NCI-H1436 (cell line): Measurements from ENCODE around the gene UBB.
A peak's percentile ranks its signal among the peaks of the same experiment; 100 is the strongest.

ENCODE experiments used
- DNase-seq: peaks from one replicate; lab custom pipeline; 2025; lab: John Stamatoyannopoulos, UW

Gene UBB

DNA sequence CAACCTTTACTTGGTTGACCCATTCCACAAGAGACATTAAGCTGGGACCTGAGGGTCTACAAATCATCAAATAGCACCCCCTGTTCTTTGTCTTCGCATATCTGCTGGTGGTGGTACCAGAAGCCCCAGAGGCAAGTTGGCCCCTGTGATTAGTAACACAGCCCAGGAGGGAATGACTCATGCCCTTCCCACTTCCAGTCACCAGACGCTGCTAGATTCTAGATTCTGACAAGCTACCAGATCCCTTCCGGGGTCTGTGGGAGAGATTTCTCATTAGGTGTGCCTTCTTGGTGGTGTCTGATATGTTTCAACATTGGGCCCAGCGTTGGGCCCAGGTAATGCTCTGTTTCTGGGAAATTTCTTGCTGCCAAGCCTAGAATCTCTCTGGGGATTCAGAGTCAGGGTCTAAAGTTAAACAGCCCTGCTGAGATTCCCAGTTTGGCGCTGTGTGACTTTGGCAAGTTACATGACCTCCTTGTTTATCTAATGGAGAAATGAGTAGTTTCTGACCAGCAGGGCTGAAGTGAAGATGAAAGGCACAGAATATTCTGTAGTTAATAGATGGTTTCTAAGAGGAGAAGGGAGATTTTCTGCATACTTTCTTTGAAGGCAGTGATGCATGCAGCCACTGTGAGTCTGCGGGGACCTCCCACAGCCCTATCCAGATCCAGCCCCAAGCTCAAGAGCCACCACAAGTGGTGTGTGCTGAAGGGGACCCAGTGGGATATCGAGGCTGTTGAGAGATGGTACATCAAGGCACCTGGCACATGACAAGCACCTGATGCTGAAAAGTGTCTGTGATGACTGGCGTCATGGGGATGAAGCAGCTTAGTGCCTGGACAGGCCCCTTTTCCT, 38.4 kb downstream of the UBB start:
- DNase-seq = no peak

DNA sequence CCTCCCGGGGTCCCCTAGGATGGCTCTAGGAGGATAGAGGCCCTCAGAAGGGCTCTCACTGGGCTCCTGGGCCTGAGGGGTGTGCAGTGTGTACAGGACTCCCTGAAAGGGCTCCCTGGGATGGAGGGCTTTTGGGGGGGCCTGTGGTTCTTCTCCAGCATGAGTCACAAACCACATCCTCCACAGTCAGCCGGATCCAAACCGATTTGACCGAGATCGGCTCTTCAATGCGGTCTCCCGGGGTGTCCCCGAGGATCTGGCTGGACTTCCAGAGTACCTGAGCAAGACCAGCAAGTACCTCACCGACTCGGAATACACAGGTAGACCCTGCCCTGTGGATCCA, 39.0 kb downstream of the UBB start:
- DNase-seq = no peak

DNA sequence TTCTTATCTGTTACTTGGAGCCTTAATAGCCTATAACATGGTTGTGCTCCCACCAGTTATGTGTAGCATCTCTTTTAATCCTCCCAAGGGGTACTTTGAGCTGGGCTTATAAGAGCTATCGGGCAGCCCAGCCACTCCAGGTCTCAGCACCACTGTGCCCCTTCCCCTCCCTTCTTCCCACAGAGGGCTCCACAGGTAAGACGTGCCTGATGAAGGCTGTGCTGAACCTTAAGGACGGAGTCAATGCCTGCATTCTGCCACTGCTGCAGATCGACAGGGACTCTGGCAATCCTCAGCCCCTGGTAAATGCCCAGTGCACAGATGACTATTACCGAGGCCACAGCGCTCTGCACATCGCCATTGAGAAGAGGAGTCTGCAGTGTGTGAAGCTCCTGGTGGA, 41.5 kb downstream of the UBB start:
- DNase-seq = no peak

DNA sequence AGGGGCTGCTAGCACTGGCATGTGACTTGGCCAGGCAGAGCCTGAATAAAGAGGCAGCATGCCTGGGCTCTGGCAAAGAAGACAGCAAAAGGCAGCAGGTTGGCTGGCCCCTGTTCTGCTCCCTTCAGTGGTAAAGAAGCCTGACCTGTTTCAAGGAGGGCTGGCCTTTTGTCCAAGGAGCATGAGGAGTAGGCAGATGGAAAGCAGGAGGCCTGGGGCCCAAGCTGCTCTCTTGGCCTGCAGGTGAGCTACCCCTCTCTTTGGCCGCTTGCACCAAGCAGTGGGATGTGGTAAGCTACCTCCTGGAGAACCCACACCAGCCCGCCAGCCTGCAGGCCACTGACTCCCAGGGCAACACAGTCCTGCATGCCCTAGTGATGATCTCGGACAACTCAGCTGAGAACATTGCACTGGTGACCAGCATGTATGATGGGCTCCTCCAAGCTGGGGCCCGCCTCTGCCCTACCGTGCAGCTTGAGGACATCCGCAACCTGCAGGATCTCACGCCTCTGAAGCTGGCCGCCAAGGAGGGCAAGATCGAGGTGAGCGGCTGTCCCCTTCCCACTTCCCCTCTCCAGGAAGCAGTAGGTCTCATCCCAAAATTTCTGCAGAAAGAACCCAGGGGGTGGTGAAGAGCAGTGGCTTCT, 42.5 kb downstream of the UBB start:
- no peak for DNase-seq

DNA sequence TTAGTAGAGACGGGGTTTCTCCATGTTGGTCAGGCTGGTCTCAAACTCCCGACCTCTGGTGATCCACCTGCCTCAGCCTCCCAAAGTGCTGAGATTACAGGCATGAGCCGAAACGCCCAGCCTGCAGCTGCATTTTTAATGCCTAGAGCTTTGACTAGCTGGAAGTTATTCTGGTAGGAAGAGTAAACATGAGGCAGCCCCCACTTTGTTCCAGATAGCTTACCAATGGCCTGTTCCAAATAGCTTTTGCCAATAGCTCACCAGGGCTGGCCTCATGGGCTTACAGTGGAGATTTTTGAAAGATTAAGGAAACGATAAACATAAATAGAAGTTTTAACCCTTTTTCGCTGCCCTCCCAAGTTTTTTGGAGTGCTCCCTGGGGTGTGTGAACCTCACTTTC, 44.3 kb downstream of the UBB start:
- DNase-seq = no peak

DNA sequence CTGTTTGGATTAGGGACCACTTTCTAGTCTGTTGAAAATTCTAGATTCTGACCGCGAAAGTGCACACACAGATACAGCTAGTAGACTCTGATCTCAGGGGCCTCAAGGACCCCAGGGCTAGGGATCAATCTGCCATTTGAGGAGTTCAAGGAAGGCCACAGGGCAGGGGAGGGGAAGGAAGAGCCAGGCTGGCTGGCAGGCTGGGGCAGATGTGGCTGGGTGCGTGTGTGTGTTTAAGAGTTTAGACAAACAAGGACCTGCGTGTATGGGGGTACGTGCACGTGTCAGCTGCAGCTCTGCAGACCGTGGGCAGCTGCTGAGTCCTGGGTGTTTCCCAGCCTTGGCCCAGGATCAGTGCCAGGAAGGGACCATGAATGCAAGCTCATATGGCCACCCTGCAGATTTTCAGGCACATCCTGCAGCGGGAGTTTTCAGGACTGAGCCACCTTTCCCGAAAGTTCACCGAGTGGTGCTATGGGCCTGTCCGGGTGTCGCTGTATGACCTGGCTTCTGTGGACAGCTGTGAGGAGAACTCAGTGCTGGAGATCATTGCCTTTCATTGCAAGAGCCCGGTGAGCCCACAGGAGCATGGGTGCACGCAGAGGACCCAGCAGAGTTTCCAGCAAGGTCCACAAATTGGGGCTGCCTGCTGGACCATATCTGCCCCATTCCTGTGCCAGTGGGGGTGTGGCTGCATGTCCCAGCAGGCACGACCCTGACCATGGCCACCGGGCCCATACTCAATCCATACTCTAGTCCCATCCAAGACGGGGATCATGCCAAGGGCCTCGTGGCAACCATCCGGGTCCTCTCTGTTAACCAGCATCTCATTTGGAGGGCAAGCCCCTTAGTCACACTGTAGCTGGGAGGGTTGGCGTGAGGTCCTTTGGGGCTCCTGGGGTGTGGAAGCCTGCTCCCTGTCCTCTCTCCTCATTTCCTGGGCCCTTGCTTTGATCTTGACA, 45.1 kb downstream of the UBB start:
- DNase-seq = no peak

DNA sequence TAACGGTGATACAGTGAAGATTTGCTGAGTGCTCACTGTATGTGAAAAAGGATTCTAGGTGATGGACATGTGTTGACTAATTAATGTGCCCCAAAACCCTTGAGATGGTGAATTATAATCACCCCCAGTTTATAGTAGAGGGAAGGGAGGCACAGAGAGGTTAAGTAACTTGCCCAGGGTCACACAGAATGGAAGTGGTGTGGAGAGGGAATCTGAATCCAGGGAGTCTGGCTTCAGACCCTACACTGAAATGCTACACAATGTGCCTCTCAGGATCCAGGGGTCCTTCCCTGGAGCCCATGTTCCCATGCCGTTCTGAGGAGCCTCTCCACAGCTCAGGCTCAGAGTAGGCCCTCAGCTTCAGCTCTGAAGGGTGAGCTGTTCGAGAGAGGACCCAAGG, 46.1 kb downstream of the UBB start:
- DNase-seq = no peak

DNA sequence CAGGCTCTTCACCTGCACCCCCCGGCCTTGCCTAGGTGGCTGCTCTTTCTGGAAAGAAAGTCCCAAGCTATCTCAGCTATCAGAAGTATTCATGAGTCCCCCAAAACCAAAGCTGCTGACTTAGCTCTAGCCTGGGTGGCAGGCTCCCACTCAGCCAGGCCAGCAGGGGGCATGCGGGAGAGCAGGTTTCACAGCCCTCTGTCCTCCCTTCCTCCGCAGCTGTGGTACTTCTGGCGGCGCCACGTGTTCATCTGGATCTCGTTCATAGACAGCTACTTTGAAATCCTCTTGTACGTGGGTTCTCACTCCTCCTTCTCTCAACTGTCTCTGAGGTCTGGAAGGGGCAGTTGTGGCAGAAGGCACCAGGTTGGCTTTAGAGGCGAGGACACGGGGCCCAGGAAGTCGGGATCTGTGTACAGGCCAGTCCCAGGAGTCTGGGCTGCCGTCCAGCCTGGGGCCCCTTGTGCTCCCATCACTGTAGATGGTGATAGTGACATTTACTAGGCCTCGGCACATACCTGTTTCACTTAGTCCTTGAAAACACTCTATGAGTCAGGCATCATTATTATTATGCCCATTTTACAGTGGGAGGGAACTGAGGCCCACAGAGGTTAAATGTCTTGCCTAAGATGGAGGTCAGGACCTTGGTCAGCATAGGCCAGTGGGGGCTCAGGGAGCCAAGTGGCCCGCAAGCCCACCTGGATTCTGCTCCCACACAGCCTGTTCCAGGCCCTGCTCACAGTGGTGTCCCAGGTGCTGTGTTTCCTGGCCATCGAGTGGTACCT, 47.4 kb downstream of the UBB start:
- peak; percentile 39 for DNase-seq

DNA sequence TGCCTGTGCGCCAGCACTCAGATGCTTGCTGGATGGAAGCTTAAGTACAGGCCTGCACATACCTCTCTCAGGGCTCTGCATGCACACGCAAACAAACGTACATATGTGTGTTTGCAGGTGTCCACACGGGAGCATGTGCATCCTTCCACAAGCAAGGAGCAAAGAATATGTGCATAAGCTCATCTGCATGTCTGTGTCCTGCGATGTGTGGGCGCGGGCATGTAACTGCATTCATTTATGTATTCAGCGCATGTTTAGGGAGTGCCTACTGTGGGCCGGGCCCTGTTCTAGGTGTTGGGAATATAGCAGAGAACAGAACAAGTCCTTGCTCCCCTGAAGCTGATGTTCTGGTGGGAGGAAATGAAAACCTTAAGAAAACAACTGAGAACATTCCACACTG, 48.2 kb downstream of the UBB start:
- DNase-seq = no peak

DNA sequence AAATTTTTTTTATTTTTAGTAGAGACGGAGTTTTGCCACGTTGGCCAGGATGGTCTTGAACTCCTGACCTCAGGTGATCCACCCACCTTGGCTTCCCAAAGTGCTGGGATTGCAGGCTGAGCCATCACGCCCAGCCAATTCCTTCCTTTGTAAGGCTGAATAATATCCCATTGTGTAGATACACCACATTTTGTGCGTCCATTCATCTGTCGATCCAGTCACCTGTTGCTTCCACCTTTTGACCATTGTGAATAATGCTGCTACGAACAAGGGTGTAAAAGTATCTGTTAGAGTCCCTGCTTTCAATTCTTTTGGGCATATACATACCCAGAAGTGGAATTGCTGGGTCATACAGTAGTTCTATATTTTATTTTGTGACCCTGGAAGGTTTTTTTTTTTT, 49.8 kb downstream of the UBB start:
- DNase-seq = no peak

DNA sequence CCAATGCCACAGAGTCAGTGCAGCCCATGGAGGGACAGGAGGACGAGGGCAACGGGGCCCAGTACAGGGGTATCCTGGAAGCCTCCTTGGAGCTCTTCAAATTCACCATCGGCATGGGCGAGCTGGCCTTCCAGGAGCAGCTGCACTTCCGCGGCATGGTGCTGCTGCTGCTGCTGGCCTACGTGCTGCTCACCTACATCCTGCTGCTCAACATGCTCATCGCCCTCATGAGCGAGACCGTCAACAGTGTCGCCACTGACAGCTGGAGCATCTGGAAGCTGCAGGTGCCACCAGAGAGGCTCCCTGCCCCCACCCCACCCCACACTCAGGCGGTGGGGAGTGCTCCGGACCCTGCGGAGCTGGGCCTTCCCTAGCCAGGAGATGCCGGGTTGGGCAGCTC, 51.1 kb downstream of the UBB start:
- no peak for DNase-seq
